ENCODE data around the gene CAST. TPM values are rescaled to one million over a fixed set of nuclear protein-coding genes. Genes with fewer than 3 reads are reported as not detected.
A peak's percentile ranks its signal among the peaks of the same experiment; 100 is the strongest.
"Not testable (repeated sequence)": the region's sequence is repeated elsewhere in the genome, so short reads cannot be mapped to it uniquely, and the experiment has no call there.

CAST gene, protein sequence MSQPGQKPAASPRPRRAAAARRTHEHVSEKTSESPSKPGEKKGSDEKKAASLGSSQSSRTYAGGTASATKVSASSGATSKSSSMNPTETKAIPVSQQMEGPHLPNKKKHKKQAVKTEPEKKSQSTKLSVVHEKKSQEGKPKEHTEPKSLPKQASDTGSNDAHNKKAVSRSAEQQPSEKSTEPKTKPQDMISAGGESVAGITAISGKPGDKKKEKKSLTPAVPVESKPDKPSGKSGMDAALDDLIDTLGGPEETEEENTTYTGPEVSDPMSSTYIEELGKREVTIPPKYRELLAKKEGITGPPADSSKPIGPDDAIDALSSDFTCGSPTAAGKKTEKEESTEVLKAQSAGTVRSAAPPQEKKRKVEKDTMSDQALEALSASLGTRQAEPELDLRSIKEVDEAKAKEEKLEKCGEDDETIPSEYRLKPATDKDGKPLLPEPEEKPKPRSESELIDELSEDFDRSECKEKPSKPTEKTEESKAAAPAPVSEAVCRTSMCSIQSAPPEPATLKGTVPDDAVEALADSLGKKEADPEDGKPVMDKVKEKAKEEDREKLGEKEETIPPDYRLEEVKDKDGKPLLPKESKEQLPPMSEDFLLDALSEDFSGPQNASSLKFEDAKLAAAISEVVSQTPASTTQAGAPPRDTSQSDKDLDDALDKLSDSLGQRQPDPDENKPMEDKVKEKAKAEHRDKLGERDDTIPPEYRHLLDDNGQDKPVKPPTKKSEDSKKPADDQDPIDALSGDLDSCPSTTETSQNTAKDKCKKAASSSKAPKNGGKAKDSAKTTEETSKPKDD
- total RNA-seq = 100 to 1,000 TPM; 247 to 316 (median 259) TPM

DNA sequence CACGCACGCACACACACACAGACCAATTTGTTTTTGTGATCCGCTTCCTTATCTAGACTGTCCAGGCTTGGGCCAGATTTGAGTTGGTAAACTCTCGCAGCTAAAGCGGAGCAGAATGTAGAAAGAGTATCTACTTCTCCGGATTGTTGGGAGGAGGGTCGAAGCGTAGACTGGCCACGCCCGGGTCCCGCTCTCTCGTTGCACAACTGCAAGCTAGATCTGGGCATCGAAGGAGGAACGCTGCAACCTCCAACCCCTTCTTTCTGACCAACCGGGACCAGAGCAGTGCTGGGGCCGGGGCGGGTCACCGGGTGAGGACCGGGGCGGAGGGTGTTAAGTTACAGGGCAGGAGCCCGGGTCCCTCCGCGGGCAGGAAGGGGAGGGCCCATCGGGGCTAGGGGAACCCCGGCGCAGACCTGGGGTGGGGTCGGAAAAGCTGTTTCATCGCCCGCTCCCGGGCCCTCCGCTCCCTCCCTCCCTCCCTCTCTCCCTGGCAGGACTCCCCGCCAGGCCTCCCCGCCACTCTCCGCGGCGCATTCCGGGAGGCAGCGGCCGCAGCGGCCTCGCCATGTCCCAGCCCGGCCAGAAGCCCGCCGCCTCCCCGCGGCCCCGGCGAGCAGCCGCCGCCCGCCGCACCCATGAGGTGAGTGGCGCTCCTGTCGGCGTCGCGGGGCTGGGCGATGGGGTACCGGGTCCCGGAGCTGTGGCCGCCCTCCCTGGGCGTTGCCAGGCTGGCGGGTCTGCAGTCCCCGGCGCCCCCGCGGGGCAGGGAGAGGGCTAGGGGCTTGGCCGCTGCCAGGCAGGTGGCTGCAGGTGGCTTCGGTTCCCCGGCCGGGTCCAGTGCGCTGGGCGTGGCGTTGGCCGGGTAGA is at the start of gene CAST:
TSS of gene CAST (plus strand) at position 522 of the 870 bp plus-strand sequence. CDS start at position 569, 47 bp downstream.
- Histone ChIP-seq H3K4me1 (peaks cover 0 to 47% (median 7%) of the 10 kb centered on the region in 4 donors), H3K27ac (peak within 1 kb of the TSS; percentile 97 to 100 (median 99)), H3K4me3 (peak within 1 kb of the TSS; percentile 87 to 99 (median 92)), H3K36me3 (no peaks in the 10 kb centered on the region), H3K27me3 (no peaks in the 10 kb centered on the region), H3K9me3 (no peaks in the 10 kb centered on the region)
- TF ChIP-seq POLR2A (IDR thresholded peaks at IDR 0.05) (peak; percentile 33 to 57), EP300 (IDR thresholded peaks at IDR 0.05) (peak; percentile 51 to 88)
- TF ChIP-seq, protein P1, sequence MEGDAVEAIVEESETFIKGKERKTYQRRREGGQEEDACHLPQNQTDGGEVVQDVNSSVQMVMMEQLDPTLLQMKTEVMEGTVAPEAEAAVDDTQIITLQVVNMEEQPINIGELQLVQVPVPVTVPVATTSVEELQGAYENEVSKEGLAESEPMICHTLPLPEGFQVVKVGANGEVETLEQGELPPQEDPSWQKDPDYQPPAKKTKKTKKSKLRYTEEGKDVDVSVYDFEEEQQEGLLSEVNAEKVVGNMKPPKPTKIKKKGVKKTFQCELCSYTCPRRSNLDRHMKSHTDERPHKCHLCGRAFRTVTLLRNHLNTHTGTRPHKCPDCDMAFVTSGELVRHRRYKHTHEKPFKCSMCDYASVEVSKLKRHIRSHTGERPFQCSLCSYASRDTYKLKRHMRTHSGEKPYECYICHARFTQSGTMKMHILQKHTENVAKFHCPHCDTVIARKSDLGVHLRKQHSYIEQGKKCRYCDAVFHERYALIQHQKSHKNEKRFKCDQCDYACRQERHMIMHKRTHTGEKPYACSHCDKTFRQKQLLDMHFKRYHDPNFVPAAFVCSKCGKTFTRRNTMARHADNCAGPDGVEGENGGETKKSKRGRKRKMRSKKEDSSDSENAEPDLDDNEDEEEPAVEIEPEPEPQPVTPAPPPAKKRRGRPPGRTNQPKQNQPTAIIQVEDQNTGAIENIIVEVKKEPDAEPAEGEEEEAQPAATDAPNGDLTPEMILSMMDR (IDR thresholded peaks at IDR 0.05) = peak in 1 of 5 experiments; percentile 18
- 1% methylated on average over 49 to 56 of the region's 75 CpGs for WGBS, 2 donors
- peak; percentile 82 to 89 for DNase-seq (ENCODE audit: low spot score in 2 of 2)

DNA sequence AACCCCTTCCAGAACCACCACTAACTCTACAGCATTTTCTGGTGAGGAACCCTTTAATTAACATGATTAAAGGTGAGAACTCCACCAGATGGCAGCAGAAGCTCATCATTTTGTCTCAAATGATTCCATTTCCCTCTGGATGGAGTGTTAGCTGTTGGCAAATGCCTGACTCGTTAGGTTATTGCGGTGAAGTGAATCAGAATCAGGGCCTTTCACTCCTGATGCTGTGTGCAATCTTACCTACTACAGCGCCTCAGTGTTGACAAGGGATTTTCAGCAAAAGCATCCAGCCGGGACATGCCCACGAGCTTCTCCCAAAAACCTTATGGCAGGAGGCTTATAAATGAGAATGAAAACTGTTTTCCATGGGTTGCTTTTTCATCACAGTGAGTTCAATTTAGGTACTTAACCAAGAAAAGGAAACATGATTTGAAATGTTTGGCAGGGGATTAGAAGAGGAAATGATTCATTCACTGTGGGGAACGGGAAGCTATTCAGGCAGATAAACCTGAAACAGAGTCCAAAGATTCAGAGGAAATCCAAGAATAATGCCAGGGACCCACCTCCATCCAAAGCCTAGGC is 48.0 kb upstream of the CAST start:
- no peaks in the 10 kb centered on the region for H3K36me3 ChIP-seq
- H3K4me1 ChIP-seq = peaks cover 0 to 18% (median 0%) of the 10 kb centered on the region in 4 donors
- TF ChIP-seq EP300 (IDR thresholded peaks at IDR 0.05) (peak in 1 of 2 donors; percentile 68), POLR2A (IDR thresholded peaks at IDR 0.05) (no peak)
- TF ChIP-seq, protein P1 (IDR thresholded peaks at IDR 0.05) = peak; percentile 36 to 86 (median 45)
- DNase-seq (ENCODE audit: low spot score in 2 of 2) = peak in 1 of 2 donors; percentile 81
- H3K4me3 ChIP-seq = no peak overlapping the region
- H3K27me3 ChIP-seq = no peaks in the 10 kb centered on the region
- H3K9me3 ChIP-seq = no peaks in the 10 kb centered on the region
- H3K27ac ChIP-seq = peak overlapping the region in 2 of 4 donors; percentile 67 to 76
- WGBS, 2 donors = 20 to 22% methylated on average over 6 of the region's 6 CpGs

DNA sequence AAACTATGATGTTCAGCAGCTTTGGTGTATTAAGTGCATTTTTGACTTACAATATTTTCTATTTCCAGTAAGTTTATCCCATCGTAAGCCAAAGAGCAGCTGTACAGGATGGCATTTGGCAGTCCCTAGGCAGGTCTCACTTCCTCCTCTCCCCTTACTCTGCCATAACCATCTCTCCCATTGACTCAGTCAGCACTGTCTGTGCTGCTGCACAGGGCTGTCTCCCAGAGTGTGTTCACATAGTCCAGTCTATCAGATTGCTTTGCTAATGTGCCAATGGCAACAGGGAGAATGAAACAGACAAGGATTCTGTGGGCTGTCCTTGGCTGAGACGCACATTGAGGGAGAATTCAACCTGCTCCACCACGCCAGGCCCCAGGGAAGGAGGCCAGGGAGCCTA is 47.0 kb upstream of the CAST start:
- Histone ChIP-seq H3K4me3 (no peak overlapping the region), H3K4me1 (peaks cover 0 to 18% (median 0%) of the 10 kb centered on the region in 4 donors), H3K27me3 (no peaks in the 10 kb centered on the region), H3K36me3 (no peaks in the 10 kb centered on the region), H3K27ac (peak overlapping the region in 1 of 4 donors; percentile 67), H3K9me3 (no peaks in the 10 kb centered on the region)
- TF ChIP-seq POLR2A (IDR thresholded peaks at IDR 0.05) = no peak
- no peak for TF ChIP-seq EP300 (IDR thresholded peaks at IDR 0.05)
- TF ChIP-seq, protein P1 (IDR thresholded peaks at IDR 0.05) = no peak
- no peak for DNase-seq (ENCODE audit: low spot score in 2 of 2)
- 78 to 79% methylated on average over 3 of the region's 3 CpGs for WGBS, 2 donors

DNA sequence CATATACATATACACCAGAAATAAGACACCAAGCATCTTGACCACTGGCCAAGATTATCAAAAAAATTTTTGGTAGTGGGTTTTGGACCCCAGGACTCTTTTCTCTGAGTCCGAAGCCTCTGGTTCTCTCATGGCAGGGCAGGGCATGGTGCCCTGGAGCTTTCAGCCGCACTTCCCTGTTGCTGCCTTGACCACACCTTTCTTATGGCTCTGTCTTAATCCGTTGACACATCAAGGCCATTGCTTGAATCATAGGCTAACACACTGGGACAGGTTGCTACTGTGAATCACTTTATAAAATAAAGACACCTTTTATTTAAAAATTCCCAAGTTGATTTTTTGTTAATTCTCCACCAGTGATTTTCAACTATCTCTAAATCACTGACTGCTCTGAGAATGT is 45.4 kb upstream of the CAST start:
- no peak for DNase-seq (ENCODE audit: low spot score in 2 of 2)
- Histone ChIP-seq H3K27me3 (no peaks in the 10 kb centered on the region), H3K4me1 (peaks cover 0 to 18% (median 0%) of the 10 kb centered on the region in 4 donors), H3K27ac (no peak overlapping the region), H3K36me3 (no peaks in the 10 kb centered on the region), H3K9me3 (no peaks in the 10 kb centered on the region), H3K4me3 (no peak overlapping the region)
- TF ChIP-seq POLR2A (IDR thresholded peaks at IDR 0.05) (no peak), EP300 (IDR thresholded peaks at IDR 0.05) (no peak)
- TF ChIP-seq, protein P1 (IDR thresholded peaks at IDR 0.05) = no peak
- 92 to 94% methylated on average over 3 of the region's 3 CpGs for WGBS, 2 donors

DNA sequence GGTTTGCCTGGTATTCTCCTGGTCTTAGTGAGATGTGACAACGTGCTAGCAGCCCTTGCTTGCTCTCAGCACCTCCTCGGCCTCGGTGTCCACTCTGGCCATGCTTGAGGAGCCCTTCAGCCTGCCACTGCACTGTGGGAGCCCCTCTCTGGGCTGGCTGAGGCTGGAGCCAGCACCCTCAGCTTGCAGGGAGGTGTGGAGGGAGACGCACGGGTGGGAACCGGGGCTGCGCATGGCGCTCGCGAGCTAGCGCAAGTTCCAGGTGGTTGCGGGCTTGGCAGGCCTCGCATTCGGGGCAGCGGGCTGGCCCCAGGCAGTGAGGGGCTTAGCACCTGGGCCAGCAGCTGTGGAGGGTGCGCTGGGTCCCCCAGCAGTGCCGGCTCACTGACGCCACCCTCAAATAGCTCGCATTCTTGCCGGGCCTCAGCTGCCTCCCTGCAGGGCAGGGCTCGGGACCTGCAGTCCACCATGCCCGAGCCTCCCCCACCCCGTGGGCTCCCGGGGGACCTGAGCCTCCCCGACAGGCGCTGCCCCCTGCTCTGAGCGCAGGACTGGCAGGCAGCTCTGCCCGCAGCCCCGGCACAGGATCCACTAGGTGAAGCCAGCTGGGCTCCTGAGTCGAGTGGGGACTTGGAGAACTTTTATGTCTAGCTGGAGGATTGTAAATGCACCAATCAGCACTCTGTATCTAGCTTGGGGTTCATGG is 43.7 kb upstream of the CAST start:
- H3K4me3 ChIP-seq; DNase-seq (ENCODE audit: low spot score in 2 of 2): not testable (repeated sequence)
- H3K4me1 ChIP-seq = peaks cover 0 to 18% (median 0%) of the 10 kb centered on the region in 4 donors

More for the DNA sequence above, 43.7 kb upstream of the CAST start:
- H3K27me3 ChIP-seq, H3K27ac ChIP-seq, H3K36me3 ChIP-seq, H3K9me3 ChIP-seq: not testable (repeated sequence)
- 94 to 98% methylated on average over 20 to 21 of the region's 30 CpGs for WGBS, 2 donors

Data from tibial nerve (tissue), 4 donors.